K562 (cell line): ENCODE measurements around the gene LACTB. TPM values are rescaled to one million over a fixed set of nuclear protein-coding genes. Genes with fewer than 3 reads are reported as not detected.
A peak's percentile ranks its signal among the peaks of the same experiment; 100 is the strongest.

Experiments used
- ATAC-seq: fragments of 200-7000 bp; cut with Tn5 transposase; 3 replicates; pipeline ENCODE4 v1.9.1; 2020; ENCODE audit warnings: moderate library complexity
- BruUV-seq: library from RNA; stranded (reverse); fragments of 400-500 nt; replicated peaks from 2 replicates; lab custom pipeline; 2021; lab: Mats Ljungman, UMichigan
- CTCF ChIA-PET: fragments of 300-600 bp; formaldehyde crosslinking; extraction: SDS; loops from one replicate; lab custom pipeline; 2021; ENCODE audit warnings: low intra/inter-chr PET ratio; lab: Yijun Ruan, JAX
- POLR2A ChIA-PET: fragments of 300-600, 350-650 bp; sonication (Branson Sonifier 250); formaldehyde crosslinking; extraction: SDS; loops from one replicate; lab custom pipeline; 2021; ENCODE audit warnings: antibody characterized with exemption, inconsistent platforms; lab: Yijun Ruan, JAX
- DNase-seq, 4 experiments: peaks; one replicate each; pipeline versions ENCODE4 v3.0.0 to v3.0.0-alpha.2; 2011 to 2018; ENCODE audit warnings: low spot score in 3 of 4, mixed read lengths in 3 of 4; ENCODE audit errors: extremely low read depth in 1 of 4
- FAIRE-seq: peaks from 2 replicates; lab custom pipeline; 2011; peaks lifted over from hg19 to GRCh38; lab: Jason Lieb, UNC
- H2AFZ ChIP-seq: 2 replicates; pipeline ENCODE4 v1.6.0; 2011; ENCODE audit warnings: low read depth, low read length, control low read depth, inconsistent platforms
- H3K27ac ChIP-seq: fragments of 200-600 bp; 3 replicates; pipeline ENCODE4 v1.8.0; 2011; ENCODE audit warnings: low read depth, mild to moderate bottlenecking, control low read depth, inconsistent platforms, low read length, moderate library complexity, mixed read lengths; ENCODE audit errors: extremely low read depth
- H3K27me3 ChIP-seq, 2 experiments: fragments of 300-600 bp in 1 of 2; 2 replicates in 1 of 2; 3 replicates in 1 of 2; pipeline versions ENCODE4 v1.6.0 to v1.8.0; 2011; ENCODE audit warnings: inconsistent platforms in 2 of 2, low read length in 2 of 2, mild to moderate bottlenecking in 1 of 2, mixed read lengths in 1 of 2, moderate library complexity in 1 of 2; ENCODE audit not compliant: control insufficient read depth in 2 of 2, insufficient read depth in 2 of 2
- H3K36me3 ChIP-seq: fragments of 300-600 bp; 3 replicates; pipeline ENCODE4 v1.8.0; 2011; ENCODE audit warnings: mild to moderate bottlenecking, low read length, inconsistent platforms; ENCODE audit not compliant: control insufficient read depth, insufficient read depth
- H3K4me1 ChIP-seq, 2 experiments: fragments of 200-600 bp in 1 of 2; replicated peaks in 1 of 2; 2 replicates in 1 of 2; 3 replicates in 1 of 2; pipeline versions ENCODE4 v1.5.1 to v1.8.0; 2011; ENCODE audit warnings: inconsistent platforms in 2 of 2, low read length in 2 of 2, mild to moderate bottlenecking in 1 of 2, mixed read lengths in 1 of 2, moderate library complexity in 1 of 2; ENCODE audit not compliant: control insufficient read depth in 2 of 2, insufficient read depth in 2 of 2
- H3K4me2 ChIP-seq: 2 replicates; pipeline ENCODE4 v1.6.1; 2011; ENCODE audit warnings: low read length, control low read depth, inconsistent platforms, mixed read lengths; ENCODE audit not compliant: insufficient read depth
- H3K4me3 ChIP-seq: fragments of 200-600 bp; sonication (generic), shearing (Covaris generic); 2 replicates; pipeline ENCODE4 v1.5.1; 2016; ENCODE audit warnings: control low read depth, inconsistent platforms
- H3K79me2 ChIP-seq: fragments of 200-600 bp; 3 replicates; pipeline ENCODE4 v1.8.0; 2011; ENCODE audit warnings: low read length, inconsistent platforms; ENCODE audit not compliant: control insufficient read depth, insufficient read depth
- H3K9ac ChIP-seq, 2 experiments: 2 replicates each; pipeline versions ENCODE4 v1.6.0 to v1.6.1; 2011; ENCODE audit warnings: low read depth in 2 of 2, low read length in 2 of 2, control low read depth in 1 of 2, inconsistent platforms in 1 of 2, mild to moderate bottlenecking in 1 of 2, mixed read lengths in 1 of 2; ENCODE audit not compliant: insufficient read depth in 1 of 2
- H3K9me1 ChIP-seq: one replicate; pipeline ENCODE4 v1.6.0; 2011; ENCODE audit warnings: inconsistent platforms, mild to moderate bottlenecking, low read length, moderate library complexity; ENCODE audit not compliant: control insufficient read depth, insufficient read depth
- H3K9me3 ChIP-seq: replicated peaks from 2 replicates; pipeline ENCODE4 v1.5.1; 2011; ENCODE audit warnings: low read depth, low read length, inconsistent platforms; ENCODE audit not compliant: control insufficient read depth, insufficient read depth
- H4K20me1 ChIP-seq: replicated peaks from 2 replicates; pipeline ENCODE4 v1.6.1; 2011; ENCODE audit warnings: low read length, inconsistent platforms, mixed read lengths; ENCODE audit not compliant: control insufficient read depth, insufficient read depth
- ELF1 ChIP-seq: fragments of 200-800 bp; sonication (Bioruptor generic); IDR thresholded peaks from 2 replicates; pipeline ENCODE4 v1.6.1; 2016; ENCODE audit warnings: missing genetic modification characterization, missing compliant biosample characterization
- HDAC8 ChIP-seq: fragments of 450-650 bp; IDR thresholded peaks from 2 replicates; pipeline ENCODE4 v1.6.1; 2016; ENCODE audit warnings: mild to moderate bottlenecking, missing genetic modification characterization, moderate library complexity, missing compliant biosample characterization
- POLR2AphosphoS5 ChIP-seq: IDR thresholded peaks from 2 replicates; pipeline ENCODE4 v1.6.1; 2011; ENCODE audit warnings: mild to moderate bottlenecking, low read depth, low read length, moderate library complexity; ENCODE audit not compliant: control insufficient read depth, insufficient read depth
- PTBP1 ChIP-seq: fragments of 200-400 bp; formaldehyde crosslinking; IDR thresholded peaks from 2 replicates; pipeline ENCODE4 v1.6.1; 2017; ENCODE audit warnings: low read depth, low read length
- SRSF9 ChIP-seq: fragments of 200-400 bp; formaldehyde crosslinking; IDR thresholded peaks from 2 replicates; pipeline ENCODE4 v1.6.1; 2017; ENCODE audit warnings: low read depth, low read length, borderline replicate concordance
- ZNF121 ChIP-seq: sonication (generic); formaldehyde crosslinking; conservative IDR thresholded peaks from 2 replicates; pipeline ENCODE4 v1.8.0; 2022; ENCODE audit warnings: missing genetic modification reagents
- ZNF584 ChIP-seq: fragments of 200-800 bp; sonication (Bioruptor generic); IDR thresholded peaks from 2 replicates; pipeline ENCODE4 v1.6.1; 2016; ENCODE audit warnings: low read depth, mild to moderate bottlenecking, missing genetic modification characterization, missing compliant biosample characterization
- in situ Hi-C: fragments of 300-500 bp; cut with MboI; formaldehyde crosslinking; loops from 4 replicates; pipeline ENCODE4 v1.15.0; 2018; ENCODE audit warnings: inconsistent platforms, mixed read lengths
- intact Hi-C: fragments of 100-400 bp; cut with micrococcal nuclease; formaldehyde crosslinking; loops from 2 replicates; pipeline ENCODE4 v1.14.2; 2022
- polyA plus RNA-seq, 8 experiments: library from polyadenylated mRNA; depleted of rRNA in 4 of 8; stranded (reverse) in 5 of 8; unstranded in 3 of 8; fragments of >200 nt; fragmentation: Nextera tagmentation in 2 of 8; fragmentation: Illumina TruSeq in 1 of 8; extraction: Ambion mirVana in 2 of 8; extraction: Trizol in 1 of 8; gene quantifications; 2 replicates each; pipeline versions ENCODE4 v1.2.1 to v1.2.3, GENCODE V29; 2011 to 2014; ENCODE audit warnings: inconsistent platforms in 1 of 8, missing spikeins in 1 of 8
- total RNA-seq, 7 experiments: library from RNA; depleted of rRNA in 6 of 7; stranded (reverse); fragments of >200 nt in 6 of 7; fragmentation: Illumina TruSeq in 2 of 7; extraction: Trizol in 2 of 7; gene quantifications; 2 replicates each; pipeline versions ENCODE4 v1.2.1 to v1.2.3, GENCODE V29; 2011 to 2021; ENCODE audit warnings: low replicate concordance in 1 of 7
- TF ChIP-seq, protein P1 (sequence below): fragments of 450-650 bp; conservative IDR thresholded peaks from 2 replicates; pipeline ENCODE4 v1.6.1; 2016; ENCODE audit warnings: missing genetic modification characterization, low read depth, mild to moderate bottlenecking, missing compliant biosample characterization, moderate library complexity

The LACTB gene
- total and polyA plus RNA-seq, 9 of the 15 experiments (the other 6 are each of a cell fraction or from before 2014, with no cell fraction given): 3.1 to 15.5 (median 9.8) TPM

DNA sequence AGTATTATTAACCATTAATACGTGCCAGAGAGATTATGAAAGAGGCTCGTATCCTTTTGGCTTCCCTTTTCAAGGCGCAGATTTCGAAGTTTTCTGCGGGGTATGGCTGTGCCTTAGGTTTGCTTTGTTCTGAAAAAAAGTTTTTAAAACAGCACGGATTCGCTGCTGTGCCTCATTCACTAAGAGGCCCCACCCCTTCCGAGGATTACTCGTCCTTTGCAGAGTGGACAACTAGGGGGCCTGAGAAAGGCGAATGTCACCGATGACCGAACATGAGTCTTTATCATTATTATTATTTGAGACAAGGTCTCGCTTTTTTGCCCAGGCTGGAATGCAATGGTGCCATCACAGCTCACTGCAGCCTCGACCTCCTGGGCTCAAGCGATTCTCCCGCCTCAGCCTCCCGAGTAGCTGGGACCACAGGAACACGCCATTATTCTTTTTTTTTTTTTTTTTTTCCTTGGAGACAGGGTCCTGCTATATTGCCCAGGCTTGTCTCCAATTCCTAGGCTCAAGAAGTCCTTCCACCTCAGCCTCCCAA lies 36.3 kb downstream of the LACTB start (continued):
- TF ChIP-seq, protein P1, sequence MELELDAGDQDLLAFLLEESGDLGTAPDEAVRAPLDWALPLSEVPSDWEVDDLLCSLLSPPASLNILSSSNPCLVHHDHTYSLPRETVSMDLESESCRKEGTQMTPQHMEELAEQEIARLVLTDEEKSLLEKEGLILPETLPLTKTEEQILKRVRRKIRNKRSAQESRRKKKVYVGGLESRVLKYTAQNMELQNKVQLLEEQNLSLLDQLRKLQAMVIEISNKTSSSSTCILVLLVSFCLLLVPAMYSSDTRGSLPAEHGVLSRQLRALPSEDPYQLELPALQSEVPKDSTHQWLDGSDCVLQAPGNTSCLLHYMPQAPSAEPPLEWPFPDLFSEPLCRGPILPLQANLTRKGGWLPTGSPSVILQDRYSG: no peak
- TF ChIP-seq POLR2AphosphoS5 (no peak), HDAC8 (tag) (no peak), ELF1 (tag) (no peak), PTBP1 (no peak), SRSF9 (no peak)

- FAIRE-seq (no peak), DNase-seq (no peak), ATAC-seq (no peak)
- no peak overlapping the region for H3K4me2 ChIP-seq
- H3K36me3 ChIP-seq: no peaks in the 10 kb centered on the region
- BruUV-seq: no TSS peak
- H4K20me1 ChIP-seq: no peaks in the 10 kb centered on the region
- peaks cover under 1 to 12% of the 10 kb centered on the region in 2 experiments; a peak in 3 of 5 replicates for H3K4me1 ChIP-seq
- POLR2A ChIA-PET: interaction anchor here (1.0 kb wide), 1 partner anchor 15 kb away, joined by 3 read pairs; no protein-coding TSS in a partner anchor
- no peak overlapping the region for H3K27ac ChIP-seq
- H2AFZ ChIP-seq: no peak overlapping the region
- TF ChIP-seq ZNF584 (CRISPR knock-in tag) (no peak), ZNF121 (peak; percentile 52; the same call in 1 of the 2 replicates)
- no peaks in the 10 kb centered on the region for H3K9me3 ChIP-seq
- no peak overlapping the region for H3K4me3 ChIP-seq
- CTCF ChIA-PET: no interaction called here
- H3K79me2 ChIP-seq: peaks cover 17% of the 10 kb centered on the region
- no peaks in the 10 kb centered on the region for H3K9me1 ChIP-seq
- in situ Hi-C loops: no loop called here
- H3K9ac ChIP-seq: no peak overlapping the region
- intact Hi-C loops: loop anchor here (10.0 kb wide), 1 partner anchor 244 kb away; no protein-coding TSS in a partner anchor
- H3K27me3 ChIP-seq: no peaks in the 10 kb centered on the region
Measured at GRCh38 chr15:63160638-63161037, 39.0 kb downstream of the LACTB start.
